Heart left ventricle (tissue), 13 donors: ENCODE data around the gene OTOGL.

Experiments
- POLR2A ChIP-seq, 2 donors: fragments of 450-650 bp; IDR thresholded peaks; one replicate each; pipeline ENCODE4 v1.6.1; 2017; ENCODE audit warnings: antibody characterized with exemption in 2 of 2, mild to moderate bottlenecking in 2 of 2, moderate library complexity in 2 of 2
- TF ChIP-seq, protein P1 (sequence below), 12 donors: fragments of 200-600 bp; sonication (generic) in 4 of 12; IDR thresholded peaks; one replicate each; pipeline versions ENCODE4 v1.5.0 to v1.8.0; 2018 to 2022; ENCODE audit warnings: antibody characterized with exemption in 12 of 12, mild to moderate bottlenecking in 5 of 12
- donor health status: ischemic (EF 13 %, LVEDD 7.1; RV severe dilation, severe dysfunction).
- donor health status: DM: no; HTN: yes; CAD: no.
- donor health status: DM: no; HTN: no; CAD: no.
- donor health status: ischemic (EF 25% LVEDD 6.9; RV normal size, moderate dysfunction).
- donor health status: ischemic (EF 25% LVEDD 5.7; RV mildly dilated, moderate dysfunction).
- donor health status: ischemic (EF 35%, LVEDD 5.7; RV mildly dilated, moderate dysfunction).
- donor health status: nonischemic (EF 11% LVEDD 7.7; RV severe dilation, severe dysfunction).
- donor health status: DM: yes; HTN: yes; CAD: no.
- donor health status: PGD.
- donor health status: ischemic (EF 29% LVEDD 5.4; RV normal size, mild dysfunction).
- donor health status: nonischemic (EF 23%, LVEDD 6.1; RV moderate dilation, normal function).

DNA sequence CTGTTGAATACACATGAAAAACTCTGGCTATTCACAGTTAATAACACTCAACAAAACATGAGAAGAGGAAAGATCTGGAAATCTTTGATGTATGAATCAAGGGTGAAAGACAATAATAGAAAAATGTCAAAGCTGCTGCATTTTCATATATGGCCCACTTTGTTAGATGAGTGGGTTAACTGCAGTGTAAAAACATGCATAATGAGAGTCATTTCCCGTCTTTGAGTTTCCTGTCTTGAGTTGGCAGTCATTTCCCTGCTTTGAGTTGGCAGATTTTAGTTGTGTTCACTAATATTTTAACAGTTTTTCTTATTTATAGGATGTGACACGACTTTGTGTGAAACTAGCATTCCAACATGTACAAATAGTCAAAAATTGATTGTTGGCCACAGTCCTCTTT is 256.8 kb downstream of the OTOGL start:
- TF ChIP-seq, protein P1, sequence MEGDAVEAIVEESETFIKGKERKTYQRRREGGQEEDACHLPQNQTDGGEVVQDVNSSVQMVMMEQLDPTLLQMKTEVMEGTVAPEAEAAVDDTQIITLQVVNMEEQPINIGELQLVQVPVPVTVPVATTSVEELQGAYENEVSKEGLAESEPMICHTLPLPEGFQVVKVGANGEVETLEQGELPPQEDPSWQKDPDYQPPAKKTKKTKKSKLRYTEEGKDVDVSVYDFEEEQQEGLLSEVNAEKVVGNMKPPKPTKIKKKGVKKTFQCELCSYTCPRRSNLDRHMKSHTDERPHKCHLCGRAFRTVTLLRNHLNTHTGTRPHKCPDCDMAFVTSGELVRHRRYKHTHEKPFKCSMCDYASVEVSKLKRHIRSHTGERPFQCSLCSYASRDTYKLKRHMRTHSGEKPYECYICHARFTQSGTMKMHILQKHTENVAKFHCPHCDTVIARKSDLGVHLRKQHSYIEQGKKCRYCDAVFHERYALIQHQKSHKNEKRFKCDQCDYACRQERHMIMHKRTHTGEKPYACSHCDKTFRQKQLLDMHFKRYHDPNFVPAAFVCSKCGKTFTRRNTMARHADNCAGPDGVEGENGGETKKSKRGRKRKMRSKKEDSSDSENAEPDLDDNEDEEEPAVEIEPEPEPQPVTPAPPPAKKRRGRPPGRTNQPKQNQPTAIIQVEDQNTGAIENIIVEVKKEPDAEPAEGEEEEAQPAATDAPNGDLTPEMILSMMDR (IDR thresholded peaks at IDR 0.05), result no peak
- no peak for TF ChIP-seq POLR2A (IDR thresholded peaks at IDR 0.05)
